Measurements from ENCODE around the gene TBX1.

- TF ChIP-seq CTCF (IDR thresholded peaks at IDR 0.05) (no peak), POLR2A (IDR thresholded peaks at IDR 0.05) (no peak), POLR2AphosphoS5 (IDR thresholded peaks at IDR 0.05) (no peak)
Measured at GRCh38 chr22:19720150-19720827, 40.3 kb upstream of the TBX1 start.

All from prostate gland (tissue), 2 donors.